ENCODE results near the gene ZNF280B.
"Not testable (repeated sequence)": the region's sequence is repeated elsewhere in the genome, so short reads cannot be mapped to it uniquely, and the experiment has no call there.

ZNF280B gene

DNA sequence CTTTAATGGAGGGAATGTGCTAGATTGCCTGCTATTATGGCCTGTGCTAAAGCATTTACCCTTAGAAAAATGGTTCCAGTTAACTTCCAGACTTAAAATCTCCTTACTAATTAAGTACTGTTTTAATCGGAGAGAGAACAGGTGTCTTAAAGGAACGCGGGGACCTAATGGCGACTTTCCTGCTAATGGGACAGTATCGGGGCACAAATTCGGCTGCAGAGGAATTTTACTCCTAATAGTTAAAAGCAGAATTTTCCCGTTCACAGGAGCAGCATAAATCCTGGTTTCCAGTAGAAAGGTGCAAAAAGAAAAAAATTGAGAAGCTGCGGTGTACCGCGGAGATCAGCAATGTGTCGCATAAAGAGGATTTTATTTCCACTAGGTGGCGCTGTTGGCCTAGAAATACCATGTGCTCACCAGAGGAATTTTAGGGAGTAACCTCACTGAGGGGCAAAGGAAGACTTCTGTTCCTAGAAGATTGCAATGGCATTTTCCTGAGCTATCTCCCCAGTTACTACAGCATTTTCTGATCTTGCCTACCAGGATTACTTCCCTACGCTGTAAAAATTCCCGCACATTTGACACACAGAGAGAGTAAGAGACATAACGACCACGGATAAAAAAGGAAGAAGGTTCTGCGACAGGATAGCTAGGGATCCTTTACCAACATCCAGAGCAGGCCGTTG lies 44.5 kb downstream of the ZNF280B start:
- DNase-seq (ENCODE audit: low spot score), result peak; percentile 67

DNA sequence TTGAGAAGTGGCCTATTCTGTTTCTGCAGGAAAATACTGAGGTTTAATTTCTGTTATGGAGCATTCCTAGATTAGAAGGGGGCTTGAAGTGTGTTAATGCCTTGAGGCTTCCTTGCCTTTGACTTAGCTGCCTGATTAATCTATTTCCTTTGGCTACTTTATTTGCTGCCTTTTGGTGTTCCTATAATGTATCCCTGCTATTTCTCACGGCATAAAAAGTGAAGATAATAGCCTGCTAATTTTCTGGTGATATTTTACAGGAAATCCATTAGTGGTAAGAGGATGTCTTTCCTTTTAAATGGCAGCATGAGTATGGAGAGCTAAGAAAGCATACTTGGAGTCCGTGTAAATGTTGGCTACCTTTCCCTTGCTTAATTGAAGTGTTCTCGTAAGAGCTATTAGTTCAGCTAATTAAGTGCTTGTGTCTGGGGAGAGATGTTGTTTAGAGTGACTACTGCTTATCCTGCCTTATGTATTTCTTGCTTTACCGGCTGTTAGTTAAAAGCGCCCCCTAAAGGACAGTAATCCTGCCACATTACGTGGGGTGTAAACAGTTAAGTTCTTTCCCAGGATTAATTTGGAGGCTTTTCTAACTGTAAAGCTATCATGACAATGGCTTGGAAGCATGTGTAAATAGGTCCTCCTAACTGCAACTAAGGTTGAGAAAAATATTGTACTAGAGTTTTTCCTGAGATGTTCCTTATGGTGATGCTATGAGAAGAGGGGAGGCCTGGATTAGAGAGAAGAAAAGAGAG lies 45.6 kb downstream of the ZNF280B start:
- DNase-seq (ENCODE audit: low spot score), result no peak

GRCh38 chr22:22461583-22461982 lies 47.0 kb downstream of the ZNF280B start:
- DNase-seq (ENCODE audit: low spot score), result no peak

DNA sequence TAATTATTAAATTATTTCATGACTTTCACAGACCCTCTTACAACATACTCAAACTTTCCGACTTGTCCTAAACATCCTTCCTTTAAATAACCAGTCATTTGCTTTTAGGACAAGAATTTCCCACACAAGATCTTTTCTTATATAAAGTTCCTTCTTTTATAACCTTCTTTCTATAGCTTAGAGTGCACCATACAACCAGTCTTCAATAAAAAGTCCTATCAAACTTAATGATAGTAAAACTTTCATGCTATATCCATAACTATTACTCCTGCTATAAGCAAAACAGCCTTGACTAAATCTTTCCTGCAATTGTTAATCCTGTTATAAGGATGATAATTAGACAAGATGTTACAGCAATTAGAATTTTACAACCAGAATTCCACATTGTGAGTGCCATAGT lies 47.4 kb downstream of the ZNF280B start:
- no peak for DNase-seq (ENCODE audit: low spot score)

GRCh38 chr22:22460635-22461034 lies 47.9 kb downstream of the ZNF280B start:
- DNase-seq (ENCODE audit: low spot score), result peak; percentile 9

DNA sequence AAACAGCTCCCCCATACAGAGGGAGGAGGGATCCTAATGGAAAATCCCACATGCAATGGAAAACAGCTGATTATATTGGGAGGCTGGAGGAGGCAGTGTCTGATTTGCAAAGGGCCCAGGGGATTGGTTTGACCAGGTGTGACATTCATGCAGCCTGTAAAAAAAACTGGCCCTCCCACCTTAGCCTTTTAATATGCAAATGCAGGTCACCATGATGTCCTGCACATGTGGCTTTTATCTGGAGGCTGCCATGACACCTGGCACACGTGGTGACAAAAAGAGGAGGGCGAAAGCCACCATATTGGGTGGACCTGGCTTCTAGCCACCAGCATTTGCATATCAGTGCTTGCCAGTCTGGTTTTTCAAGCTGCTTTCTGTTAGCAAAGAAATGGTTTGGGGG lies 48.5 kb downstream of the ZNF280B start:
- DNase-seq (ENCODE audit: low spot score), result no peak

DNA sequence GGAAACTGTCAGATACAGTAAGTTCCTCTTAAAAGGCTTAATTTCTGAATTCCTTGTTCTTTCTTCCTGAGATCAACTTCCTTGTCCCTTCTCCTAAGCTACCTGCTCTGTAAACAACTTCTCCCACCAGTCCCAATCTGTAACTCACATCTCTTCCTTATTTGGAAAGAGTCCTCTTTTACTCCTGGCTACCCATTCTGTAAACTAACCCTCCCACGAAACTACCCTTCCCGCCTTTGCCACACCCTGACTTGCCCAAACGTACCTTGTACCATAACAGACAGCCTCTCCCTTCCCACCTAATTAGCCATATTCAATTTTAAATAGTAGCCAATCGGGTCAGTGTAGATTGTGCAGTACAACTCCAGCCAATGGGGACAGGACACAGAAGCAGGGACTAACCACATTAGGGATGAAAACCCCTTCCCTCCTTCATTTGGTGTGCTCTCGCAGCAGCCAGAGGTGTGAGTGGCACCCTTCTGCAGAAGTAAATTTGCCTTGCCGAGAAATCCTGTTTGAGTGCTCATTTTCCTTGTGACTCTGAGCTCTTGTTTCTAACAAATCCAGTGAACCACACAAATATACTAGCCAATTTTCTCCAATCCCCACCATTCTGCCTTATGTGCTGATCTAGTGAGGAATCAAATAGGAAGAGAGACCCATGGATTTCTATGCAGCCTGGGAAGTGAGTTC lies 49.5 kb downstream of the ZNF280B start:
- no peak for DNase-seq (ENCODE audit: low spot score)

DNA sequence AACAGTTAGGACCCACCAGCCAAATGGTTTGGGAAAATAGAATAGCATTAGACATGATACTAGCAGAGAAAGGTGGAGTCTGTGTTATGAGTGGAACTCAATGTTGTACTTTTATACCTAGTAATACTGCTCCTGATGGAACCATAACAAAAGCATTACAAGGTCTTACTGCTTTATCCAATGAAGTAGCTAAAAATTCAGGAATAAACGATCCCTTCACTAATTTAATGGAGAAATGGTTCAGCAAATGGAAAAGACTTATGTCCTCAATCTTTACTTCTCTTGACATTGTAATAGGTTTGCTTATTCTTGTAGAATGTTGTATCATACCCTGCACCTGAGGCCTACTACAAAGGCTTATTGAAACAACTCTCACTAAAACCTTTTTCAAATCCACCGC lies 50.2 kb downstream of the ZNF280B start:
- DNase-seq (ENCODE audit: low spot score), result no peak

GRCh38 chr22:22454997-22455396 lies 53.5 kb downstream of the ZNF280B start:
- no peak for DNase-seq (ENCODE audit: low spot score)

GRCh38 chr22:22452996-22453686 lies 55.4 kb downstream of the ZNF280B start:
- no peak for DNase-seq (ENCODE audit: low spot score)

DNA sequence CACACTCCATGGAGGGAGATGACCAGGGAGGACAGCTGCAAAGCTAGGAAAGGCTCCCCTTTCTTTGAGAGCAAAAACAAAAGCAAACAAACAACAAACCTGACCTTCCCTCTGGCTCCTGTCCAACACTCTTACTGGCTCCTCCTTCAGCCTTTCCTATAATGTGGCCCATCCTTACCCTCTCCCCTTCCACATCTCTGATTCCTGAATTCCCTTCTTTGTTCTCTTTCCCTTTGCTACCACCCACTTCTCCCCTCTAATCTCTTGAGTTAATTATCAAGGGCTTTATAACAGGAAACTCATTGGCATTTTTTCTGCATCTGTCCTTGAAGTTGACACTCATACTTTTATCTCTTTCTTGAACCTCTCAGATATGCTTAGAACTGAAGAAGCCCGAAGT lies 56.3 kb downstream of the ZNF280B start:
- DNase-seq (ENCODE audit: low spot score), result no peak

DNA sequence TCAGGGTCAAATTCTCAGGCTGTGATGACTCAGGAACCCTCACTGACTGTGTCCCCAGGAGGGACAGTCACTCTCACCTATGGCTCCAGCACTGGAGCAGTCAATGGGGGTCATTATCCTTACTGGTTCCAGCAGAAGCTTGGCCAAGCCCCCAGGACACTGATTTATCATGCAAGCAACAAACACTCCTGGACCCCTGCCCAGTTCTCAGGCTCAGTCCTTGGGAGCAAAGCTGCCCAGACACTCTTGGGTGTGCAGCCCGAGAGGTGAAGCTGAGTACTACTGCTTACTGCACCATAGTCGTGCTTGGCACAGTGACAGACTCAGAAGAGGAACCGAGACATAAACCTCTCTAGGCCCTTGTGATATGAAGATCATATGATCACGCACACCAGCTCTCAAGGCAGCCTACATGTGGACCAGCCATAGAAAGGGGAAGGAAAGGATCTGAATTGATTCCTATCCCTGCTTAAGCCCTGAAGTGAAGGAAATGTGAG lies 58.2 kb downstream of the ZNF280B start:
- no peak for DNase-seq (ENCODE audit: low spot score)

GRCh38 chr22:22449819-22450218 lies 58.7 kb downstream of the ZNF280B start:
- DNase-seq (ENCODE audit: low spot score), result no peak

DNA sequence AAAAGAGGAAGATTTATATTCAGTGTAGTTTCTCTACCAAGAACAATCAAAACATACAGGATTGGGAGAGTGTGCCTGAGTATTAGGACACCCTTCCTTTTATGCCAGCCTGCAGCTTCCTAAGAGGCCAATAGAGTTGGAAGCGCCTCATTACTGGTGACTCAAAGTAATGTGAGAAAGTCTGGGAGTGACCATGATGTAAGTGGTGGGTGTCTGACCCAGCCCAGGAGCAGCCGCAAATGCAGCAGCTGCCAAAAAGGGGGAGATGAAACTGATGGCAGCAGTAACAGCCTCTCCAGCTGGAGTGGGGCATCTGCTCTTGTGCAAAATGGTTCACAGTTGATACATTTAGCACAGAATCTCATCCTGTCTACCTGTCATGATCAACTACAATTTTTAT lies 62.0 kb downstream of the ZNF280B start:
- DNase-seq (ENCODE audit: low spot score), result no peak

- not testable (repeated sequence) for DNase-seq (ENCODE audit: low spot score)
Observed at GRCh38 chr22:22444007-22444589, 64.4 kb downstream of the ZNF280B start.

DNA sequence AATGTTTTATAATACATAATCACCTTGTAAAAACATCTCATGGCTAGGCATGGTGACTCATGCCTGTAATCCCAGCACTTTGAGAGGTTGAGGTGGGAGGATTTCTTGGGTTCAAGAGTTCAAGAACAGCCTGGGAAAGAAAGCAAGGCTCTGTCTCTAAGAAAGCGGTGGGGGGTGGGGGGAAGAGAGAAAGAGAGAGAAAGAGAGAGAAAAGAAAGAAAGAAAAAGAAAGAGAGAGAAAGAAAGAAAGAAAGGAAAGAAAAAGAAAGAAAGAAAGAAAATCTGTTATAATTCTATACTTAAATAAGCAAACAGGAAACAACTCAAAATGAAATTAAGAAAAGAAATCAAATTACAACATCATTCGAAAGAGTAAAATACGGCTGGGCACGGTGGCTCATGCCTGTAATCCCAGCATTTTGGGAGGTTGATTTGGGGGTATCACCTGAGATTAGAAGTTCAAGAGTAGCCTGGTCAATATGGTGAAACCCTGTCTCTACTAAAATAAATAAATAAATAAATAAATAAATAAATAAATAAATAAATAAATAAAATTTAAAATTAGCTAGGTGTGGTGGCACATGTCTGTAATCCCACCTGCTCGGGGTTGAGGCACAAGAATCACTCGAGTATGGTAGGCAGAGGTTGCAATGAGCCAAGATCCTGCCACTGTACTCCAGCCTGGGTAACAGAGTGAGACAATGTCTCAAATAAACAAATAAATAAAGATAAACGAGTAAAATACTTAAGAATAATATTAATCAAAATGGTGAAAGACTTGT lies 65.4 kb downstream of the ZNF280B start:
- no peak for DNase-seq (ENCODE audit: low spot score)

DNA sequence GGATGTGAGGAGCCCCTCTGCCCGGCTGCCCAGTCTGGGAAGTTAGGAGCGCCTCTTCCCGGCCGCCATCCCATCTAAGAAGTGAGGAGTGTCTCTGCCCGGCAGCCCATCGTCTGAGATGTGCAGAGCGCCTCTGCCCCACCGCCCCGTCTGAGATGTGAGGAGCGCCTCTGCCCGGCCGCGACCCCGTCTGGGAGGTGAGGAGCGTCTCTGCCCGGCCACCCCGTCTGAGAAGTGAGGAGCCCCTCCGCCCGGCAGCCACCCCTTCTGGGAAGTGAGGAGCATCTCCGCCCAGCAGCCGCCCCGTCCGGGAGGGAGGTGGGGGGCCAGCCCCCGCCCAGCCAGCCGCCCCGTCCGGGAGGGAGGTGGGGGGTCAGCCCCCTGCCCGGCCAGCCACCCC lies 66.9 kb downstream of the ZNF280B start:
- DNase-seq (ENCODE audit: low spot score), result not testable (repeated sequence)

DNA sequence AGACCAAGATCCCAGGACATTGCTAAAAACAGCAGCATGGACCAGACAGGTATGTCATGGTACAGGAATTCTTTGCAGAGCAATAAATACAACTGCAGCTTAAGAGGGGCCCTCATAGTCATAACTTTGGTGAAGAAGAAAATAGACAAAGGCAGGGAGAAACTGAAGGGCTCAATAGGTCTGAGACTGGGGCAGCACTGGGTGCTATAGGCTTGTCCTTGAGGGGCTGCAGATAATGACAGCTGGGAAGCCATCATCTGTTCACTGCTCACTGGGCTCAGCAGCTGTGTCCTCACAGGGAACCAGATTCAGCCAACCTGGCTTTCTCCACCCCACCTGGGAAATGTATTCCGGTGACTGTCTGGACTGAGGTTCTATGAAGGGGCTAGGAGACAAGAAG lies 68.4 kb downstream of the ZNF280B start:
- no peak for DNase-seq (ENCODE audit: low spot score)
